Measurements from ENCODE around the gene C19orf44.

DNA sequence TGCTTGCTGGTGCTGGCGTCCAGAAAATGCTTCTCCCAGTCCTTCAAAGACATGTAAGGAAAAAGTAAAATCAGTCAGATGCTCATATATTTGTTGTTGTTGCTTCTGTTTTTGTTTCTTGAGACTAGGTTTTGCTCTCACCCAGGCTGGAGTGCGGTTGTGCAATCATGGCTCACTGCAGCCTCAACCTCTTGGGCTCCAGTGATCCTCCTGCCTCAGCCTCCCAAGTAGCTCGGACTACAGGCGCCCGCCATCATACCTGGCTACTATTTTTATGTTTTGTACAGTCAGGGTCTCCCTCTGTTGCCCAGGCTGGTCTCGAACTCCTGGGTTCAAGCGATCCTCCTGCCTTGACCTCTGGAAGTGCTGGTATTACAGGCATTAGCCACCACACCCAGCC lies 13.4 kb upstream of the C19orf44 start:
- TF ChIP-seq CTCF (conservative IDR thresholded peaks at IDR 0.05; ENCODE audit: low read depth in 2 of 2), result no peak
- TF ChIP-seq POLR2AphosphoS5 (IDR thresholded peaks at IDR 0.05; ENCODE audit: low read depth), result no peak
- TF ChIP-seq EZH2phosphoT487 (IDR thresholded peaks at IDR 0.05; ENCODE audit: unreplicated experiment), result no peak
- TF ChIP-seq ZNF114 (CRISPR knock-in tag; IDR thresholded peaks at IDR 0.05), result no peak
